ENCODE data around the gene VAX1. TPM values are rescaled to one million over a fixed set of nuclear protein-coding genes. Genes with fewer than 3 reads are reported as not detected.

The VAX1 gene
- total RNA-seq, 1 donor from 2014 or later, result 0.12 TPM

GRCh38 chr10:117163954-117164548 lies 26.0 kb upstream of the VAX1 start:
- ATAC-seq, result no peak

- ATAC-seq, result no peak
These were observed 25.2 kb upstream of the VAX1 start for GRCh38 chr10:117163061-117163953.

- ATAC-seq, result no peak
These were observed 24.3 kb upstream of the VAX1 start for GRCh38 chr10:117162093-117163060.

GRCh38 chr10:117161386-117162033 lies 23.4 kb upstream of the VAX1 start:
- no peak for ATAC-seq

GRCh38 chr10:117160567-117160966 lies 22.5 kb upstream of the VAX1 start:
- no peak for ATAC-seq

GRCh38 chr10:117159390-117159789 lies 21.3 kb upstream of the VAX1 start:
- ATAC-seq, result no peak

- ATAC-seq, result no peak
These were observed 20.2 kb upstream of the VAX1 start for GRCh38 chr10:117158297-117158696.

- ATAC-seq, result no peak
These were observed 14.6 kb upstream of the VAX1 start for GRCh38 chr10:117152668-117153067.

- ATAC-seq, result no peak
These were observed 10.2 kb upstream of the VAX1 start for GRCh38 chr10:117148284-117148683.

- ATAC-seq, result no peak
These were observed 6.9 kb upstream of the VAX1 start for GRCh38 chr10:117145019-117145418.

- no peak for ATAC-seq
These were observed 5.2 kb upstream of the VAX1 start for GRCh38 chr10:117143103-117143823.

GRCh38 chr10:117140525-117140902 lies 2.4 kb upstream of the VAX1 start:
- no peak for ATAC-seq

- no peak for ATAC-seq
These were observed 1.8 kb upstream of the VAX1 start for GRCh38 chr10:117139581-117140524.

GRCh38 chr10:117138838-117139580 lies 939 bp upstream of the VAX1 start:
- ATAC-seq, result no peak

- ATAC-seq, result peak; percentile 28
These were observed 799 bp downstream of the VAX1 start for GRCh38 chr10:117137031-117137910.

GRCh38 chr10:117136391-117136975 lies 1.6 kb downstream of the VAX1 start:
- ATAC-seq, result no peak

- ATAC-seq, result no peak
These were observed 2.5 kb downstream of the VAX1 start for GRCh38 chr10:117135480-117136140.

- no peak for ATAC-seq
These were observed 3.1 kb downstream of the VAX1 start for GRCh38 chr10:117135026-117135372.
